Upper lobe of left lung (tissue), 6 donors: ENCODE results near the gene ISL2. TPM values are rescaled to one million over a fixed set of nuclear protein-coding genes. Genes with fewer than 3 reads are reported as not detected.

Experiments used
- ATAC-seq, 2 donors: fragments of 200-7000 bp; cut with Tn5 transposase; one replicate each; pipeline ENCODE4 v1.9.1; 2022; ENCODE audit warnings: mild to moderate bottlenecking in 2 of 2, moderate library complexity in 2 of 2; ENCODE audit not compliant: low FRiP score in 2 of 2
- DNase-seq, 2 donors: peaks; one replicate each; pipeline ENCODE4 v3.0.0-alpha.2; 2019 to 2020
- H3K27ac ChIP-seq, 4 donors: fragments of 200-600 bp; sonication (generic); one replicate each; pipeline ENCODE4 v1.5.1; 2016 to 2019
- H3K27me3 ChIP-seq, 4 donors: fragments of 200-600 bp; sonication (generic); one replicate each; pipeline ENCODE4 v1.5.1; 2017 to 2019
- H3K36me3 ChIP-seq, 4 donors: fragments of 200-600 bp; sonication (generic); one replicate each; pipeline ENCODE4 v1.5.1; 2016 to 2019
- H3K4me1 ChIP-seq, 4 donors: fragments of 200-600 bp; sonication (generic); one replicate each; pipeline ENCODE4 v1.5.1; 2018 to 2019
- H3K4me3 ChIP-seq, 4 donors: fragments of 200-600 bp; sonication (generic); one replicate each; pipeline ENCODE4 v1.5.1; 2017 to 2019; ENCODE audit warnings: mild to moderate bottlenecking in 2 of 4, moderate library complexity in 1 of 4
- H3K9me3 ChIP-seq, 4 donors: fragments of 200-600 bp; sonication (generic); one replicate each; pipeline ENCODE4 v1.5.1; 2018 to 2019
- EP300 ChIP-seq, 4 donors: sonication (generic); formaldehyde crosslinking; IDR thresholded peaks; one replicate each; pipeline ENCODE4 v1.5.1; 2017; ENCODE audit warnings: antibody characterized with exemption in 4 of 4, control low read depth in 2 of 4
- POLR2A ChIP-seq, 4 donors: fragments of 450-650 bp; IDR thresholded peaks; one replicate each; pipeline ENCODE4 v1.5.1; 2016 to 2017; ENCODE audit warnings: antibody characterized with exemption in 4 of 4, mild to moderate bottlenecking in 2 of 4
- POLR2AphosphoS5 ChIP-seq, 2 donors: sonication (generic); formaldehyde crosslinking; IDR thresholded peaks; one replicate each; pipeline ENCODE4 v1.5.1; 2017; ENCODE audit warnings: antibody characterized with exemption in 2 of 2
- WGBS, 2 donors: methylation state at CpG; one replicate each; pipeline ENCODE4 v1.1.5; 2017 to 2018; 5-methylcytosine and 5-hydroxymethylcytosine counted together
- total RNA-seq, 6 donors: library from RNA; depleted of rRNA in 4 of 6; stranded (reverse); fragments of >200 nt in 4 of 6; gene quantifications; one replicate each; pipeline versions ENCODE4 v1.1.0 to v1.2.1, GENCODE V29; 2016 to 2021
- TF ChIP-seq, protein P1 (sequence below), 6 experiments: fragments of 450-650 bp in 4 of 6; fragments of 200-600 bp in 2 of 6; sonication (generic) in 2 of 6; IDR thresholded peaks; one replicate each; pipeline ENCODE4 v1.5.1; 2016 to 2019; ENCODE audit warnings: antibody characterized with exemption in 6 of 6
- donor health status: DM: no; HTN: no; CAD: no; lungs with moderate emphysema.
- donor health status: DM: no; HTN: yes; CAD: no; lungs with severe emphysema.

Gene ISL2
- total RNA-seq, 6 donors from 2014 or later: 0.34 to 1.8 (median 0.47) TPM; not detected in 2

DNA sequence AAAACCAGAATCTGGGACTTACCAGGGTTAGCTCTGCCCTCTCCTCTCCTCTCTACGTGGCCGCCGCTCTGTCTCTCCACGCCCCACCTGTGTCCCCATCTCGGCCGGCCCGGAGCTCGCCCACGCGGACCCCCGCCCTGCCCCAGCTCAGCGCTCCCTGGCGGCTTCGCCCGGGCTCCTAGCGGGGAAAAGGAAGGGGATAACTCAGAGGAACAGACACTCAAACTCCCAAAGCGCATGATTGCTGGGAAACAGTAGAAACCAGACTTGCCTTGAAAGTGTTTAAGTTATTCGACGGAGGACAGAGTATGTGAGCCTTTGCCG is 5.4 kb downstream of the ISL2 start:
- Histone ChIP-seq H3K27me3 (peaks cover 6 to 99% (median 78%) of the 10 kb centered on the region in 4 donors), H3K4me3 (no peak overlapping the region), H3K27ac (no peak overlapping the region), H3K4me1 (peaks cover 67 to 80% (median 70%) of the 10 kb centered on the region in 4 donors), H3K9me3 (peaks cover 0 to 5% (median 0%) of the 10 kb centered on the region in 4 donors), H3K36me3 (no peaks in the 10 kb centered on the region)
- TF ChIP-seq EP300 (IDR thresholded peaks at IDR 0.05) (no peak), POLR2AphosphoS5 (IDR thresholded peaks at IDR 0.05) (no peak), POLR2A (IDR thresholded peaks at IDR 0.05) (no peak)
- TF ChIP-seq, protein P1, sequence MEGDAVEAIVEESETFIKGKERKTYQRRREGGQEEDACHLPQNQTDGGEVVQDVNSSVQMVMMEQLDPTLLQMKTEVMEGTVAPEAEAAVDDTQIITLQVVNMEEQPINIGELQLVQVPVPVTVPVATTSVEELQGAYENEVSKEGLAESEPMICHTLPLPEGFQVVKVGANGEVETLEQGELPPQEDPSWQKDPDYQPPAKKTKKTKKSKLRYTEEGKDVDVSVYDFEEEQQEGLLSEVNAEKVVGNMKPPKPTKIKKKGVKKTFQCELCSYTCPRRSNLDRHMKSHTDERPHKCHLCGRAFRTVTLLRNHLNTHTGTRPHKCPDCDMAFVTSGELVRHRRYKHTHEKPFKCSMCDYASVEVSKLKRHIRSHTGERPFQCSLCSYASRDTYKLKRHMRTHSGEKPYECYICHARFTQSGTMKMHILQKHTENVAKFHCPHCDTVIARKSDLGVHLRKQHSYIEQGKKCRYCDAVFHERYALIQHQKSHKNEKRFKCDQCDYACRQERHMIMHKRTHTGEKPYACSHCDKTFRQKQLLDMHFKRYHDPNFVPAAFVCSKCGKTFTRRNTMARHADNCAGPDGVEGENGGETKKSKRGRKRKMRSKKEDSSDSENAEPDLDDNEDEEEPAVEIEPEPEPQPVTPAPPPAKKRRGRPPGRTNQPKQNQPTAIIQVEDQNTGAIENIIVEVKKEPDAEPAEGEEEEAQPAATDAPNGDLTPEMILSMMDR (IDR thresholded peaks at IDR 0.05): no peak
- DNase-seq (peak in 1 of 2 donors; percentile 78), ATAC-seq (no peak)
- WGBS, 2 donors: 7 to 16% methylated on average over 9 to 20 of the region's 20 CpGs

DNA sequence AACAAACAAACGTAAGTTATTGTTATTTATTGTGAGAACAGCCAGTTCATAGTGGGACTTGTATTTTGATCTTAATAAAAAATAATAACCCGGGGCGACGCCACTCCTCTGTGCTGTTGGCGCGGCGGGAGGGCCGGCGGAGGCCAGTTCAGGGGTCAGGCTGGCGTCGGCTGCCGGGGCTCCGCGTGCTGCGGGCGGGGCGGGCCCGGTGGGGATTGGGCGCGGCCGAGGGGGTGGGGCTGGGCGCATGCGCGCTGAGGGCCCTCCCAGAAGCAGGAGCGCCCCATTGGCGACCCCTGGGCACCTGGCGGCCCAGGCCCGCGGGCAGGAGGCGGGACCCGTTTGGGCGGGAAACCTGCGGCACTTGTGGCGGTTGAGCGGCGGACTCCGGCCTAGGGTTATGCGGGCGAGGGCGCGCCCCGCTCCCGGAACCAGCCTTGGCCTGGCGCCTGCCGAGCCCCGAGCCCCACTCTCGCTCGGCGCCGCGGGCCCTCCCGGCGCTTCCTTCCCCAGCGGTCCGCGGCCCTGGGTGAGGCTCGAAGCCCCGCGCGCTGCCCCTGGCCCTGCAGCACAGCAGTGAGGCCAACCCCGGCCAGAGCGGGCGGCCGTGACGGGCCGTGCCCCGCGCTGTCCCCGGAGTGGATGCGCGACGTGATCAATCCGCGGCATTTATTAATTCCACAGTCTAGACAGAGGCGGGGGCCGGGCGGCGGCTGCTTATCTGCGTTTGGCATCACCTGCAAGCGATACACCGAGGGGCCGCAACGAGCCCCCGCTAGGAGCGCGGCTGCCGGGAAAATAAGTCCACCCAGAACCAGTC is 6.0 kb downstream of the ISL2 start:
- Histone ChIP-seq H3K27me3 (peaks cover 5 to 99% (median 79%) of the 10 kb centered on the region in 4 donors), H3K36me3 (no peaks in the 10 kb centered on the region), H3K4me3 (peak overlapping the region in 2 of 4 donors; percentile 20 to 28), H3K9me3 (peaks cover 0 to 5% (median 0%) of the 10 kb centered on the region in 4 donors), H3K27ac (no peak overlapping the region), H3K4me1 (peaks cover 66 to 79% (median 68%) of the 10 kb centered on the region in 4 donors)
- WGBS, 2 donors: 14 to 24% methylated on average over 13 to 40 of the region's 87 CpGs
- DNase-seq: peak in 1 of 2 donors; percentile 85
- TF ChIP-seq POLR2A (IDR thresholded peaks at IDR 0.05) (no peak), POLR2AphosphoS5 (IDR thresholded peaks at IDR 0.05) (no peak), EP300 (IDR thresholded peaks at IDR 0.05) (no peak)
- TF ChIP-seq, protein P1 (IDR thresholded peaks at IDR 0.05): no peak
- no peak for ATAC-seq

DNA sequence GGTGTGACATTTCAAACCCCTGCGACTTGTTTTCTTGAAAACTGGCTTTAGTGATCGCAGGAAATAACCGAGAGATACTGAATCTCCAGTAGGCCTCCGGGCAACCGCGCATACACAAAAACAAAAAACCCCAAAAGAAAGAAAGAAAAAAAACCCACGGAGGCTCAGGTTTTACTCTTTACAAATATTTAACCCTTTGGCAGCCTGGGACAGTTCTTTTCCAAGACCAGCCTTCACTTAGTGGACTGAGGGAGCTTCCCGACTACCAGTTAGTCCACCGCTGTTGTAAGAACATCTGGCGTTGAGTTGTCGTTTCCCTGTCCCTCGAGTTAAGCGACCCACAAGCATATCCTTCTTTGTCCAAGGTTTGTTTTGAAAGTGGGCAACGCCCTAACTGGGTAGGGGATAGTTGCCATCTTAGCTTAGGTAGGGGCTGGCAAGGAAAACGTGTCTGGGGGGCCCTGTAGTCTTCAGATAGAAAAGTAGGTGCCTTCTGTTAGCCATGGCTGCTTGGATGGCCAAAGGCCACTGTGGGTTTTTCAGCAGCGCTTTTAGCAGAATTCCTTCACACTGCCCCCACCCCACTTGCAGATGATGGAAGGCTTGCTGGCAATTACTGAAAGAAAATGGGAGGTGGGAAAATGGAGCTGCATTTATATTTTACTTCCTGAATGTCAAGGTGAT is 6.9 kb downstream of the ISL2 start:
- TF ChIP-seq EP300 (IDR thresholded peaks at IDR 0.05) (no peak), POLR2A (IDR thresholded peaks at IDR 0.05) (no peak), POLR2AphosphoS5 (IDR thresholded peaks at IDR 0.05) (no peak)
- TF ChIP-seq, protein P1 (IDR thresholded peaks at IDR 0.05): no peak
- 18 to 22% methylated on average over 16 of the region's 16 CpGs for WGBS, 2 donors
- Histone ChIP-seq H3K36me3 (no peaks in the 10 kb centered on the region), H3K4me3 (no peak overlapping the region), H3K4me1 (peaks cover 57 to 71% (median 60%) of the 10 kb centered on the region in 4 donors), H3K9me3 (peaks cover 0 to 5% (median 0%) of the 10 kb centered on the region in 4 donors), H3K27me3 (peaks cover 3 to 94% (median 71%) of the 10 kb centered on the region in 4 donors), H3K27ac (no peak overlapping the region)
- no peak for DNase-seq
- no peak for ATAC-seq

DNA sequence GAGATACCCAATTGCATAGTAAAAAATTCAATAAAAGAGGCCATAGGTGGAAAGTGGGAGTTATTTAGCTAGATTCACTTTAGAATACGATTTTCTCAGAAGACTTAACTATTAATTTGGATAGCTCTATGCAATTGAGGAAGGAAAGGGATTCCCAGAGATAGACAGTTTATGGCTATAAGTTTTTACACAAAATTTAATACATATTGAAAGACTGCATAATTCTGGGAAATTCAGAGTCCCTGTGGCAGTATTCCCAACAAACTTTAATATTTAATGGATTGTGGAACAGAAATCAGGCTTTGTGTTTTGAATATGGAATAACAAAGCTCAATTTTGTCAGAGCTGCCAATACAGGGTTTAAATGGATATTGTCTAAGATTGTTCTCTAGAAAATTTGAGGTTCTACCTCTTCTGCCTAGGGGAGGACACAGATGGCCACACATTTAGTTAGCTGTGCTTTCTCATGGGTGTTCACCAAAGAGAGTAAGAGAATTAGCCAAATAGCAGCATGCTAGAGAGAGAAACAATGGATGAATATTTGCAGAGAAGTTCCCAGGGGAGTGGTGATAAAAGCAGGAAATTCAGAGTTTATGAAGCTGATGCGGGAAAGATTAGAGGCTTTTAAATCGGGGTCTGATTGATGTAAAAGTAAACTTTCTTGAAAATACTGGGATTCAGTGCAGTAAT is 8.5 kb downstream of the ISL2 start:
- 16 to 23% methylated on average over 3 of the region's 3 CpGs for WGBS, 2 donors
- peaks cover 47 to 55% (median 52%) of the 10 kb centered on the region in 4 donors for H3K4me1 ChIP-seq
- DNase-seq: no peak
- H3K27ac ChIP-seq: no peak overlapping the region
- peaks cover 0 to 5% (median 0%) of the 10 kb centered on the region in 4 donors for H3K9me3 ChIP-seq
- no peak for TF ChIP-seq POLR2A (IDR thresholded peaks at IDR 0.05)
- TF ChIP-seq, protein P1 (IDR thresholded peaks at IDR 0.05): no peak
- no peak for TF ChIP-seq EP300 (IDR thresholded peaks at IDR 0.05)
- no peaks in the 10 kb centered on the region for H3K36me3 ChIP-seq
- H3K4me3 ChIP-seq: no peak overlapping the region
- no peak for ATAC-seq
- H3K27me3 ChIP-seq: peaks cover 3 to 78% (median 58%) of the 10 kb centered on the region in 4 donors
